WERI-Rb-1 (cell line): ENCODE results near the gene PFDN2.
A peak's percentile ranks its signal among the peaks of the same experiment; 100 is the strongest.
"Not testable (repeated sequence)": the region's sequence is repeated elsewhere in the genome, so short reads cannot be mapped to it uniquely, and the experiment has no call there.

ENCODE experiments used
- DNase-seq: peaks from one replicate; pipeline ENCODE4 v3.0.0-alpha.2; 2020
- H3K27ac ChIP-seq: fragments of 250-450 bp; sonication (Bioruptor Pico); 2 replicates; pipeline ENCODE4 v1.5.1; 2020; ENCODE audit warnings: mild to moderate bottlenecking, moderate library complexity
- H3K27me3 ChIP-seq: fragments of 250-450 bp; sonication (Bioruptor Pico); 2 replicates; pipeline ENCODE4 v1.5.1; 2021; ENCODE audit warnings: mild to moderate bottlenecking, low read depth, moderate library complexity; ENCODE audit not compliant: insufficient read depth, severe bottlenecking
- H3K36me3 ChIP-seq: fragments of 250-450 bp; sonication (Bioruptor Pico); 2 replicates; pipeline ENCODE4 v1.5.1; 2020; ENCODE audit warnings: mild to moderate bottlenecking, moderate library complexity
- H3K4me3 ChIP-seq: 2 replicates; pipeline ENCODE4 v1.5.1; 2011; ENCODE audit warnings: low read depth, mild to moderate bottlenecking, control low read depth, low read length
- H3K9me3 ChIP-seq: fragments of 250-450 bp; sonication (Bioruptor Pico); 2 replicates; pipeline ENCODE4 v1.5.1; 2021; ENCODE audit warnings: mild to moderate bottlenecking, moderate library complexity; ENCODE audit not compliant: severe bottlenecking
- CTCF ChIP-seq: IDR thresholded peaks from 2 replicates; pipeline ENCODE4 v1.5.1; 2011; ENCODE audit warnings: low read depth, mild to moderate bottlenecking, control low read depth, inconsistent platforms, low read length

Gene PFDN2

GRCh38 chr1:161122967-161123366 lies 5.1 kb upstream of the PFDN2 start:
- H3K36me3 ChIP-seq: peaks cover 90% of the 10 kb centered on the region

GRCh38 chr1:161121834-161122233 lies 4.0 kb upstream of the PFDN2 start:
- no peak for DNase-seq
- Histone ChIP-seq H3K9me3 (no peaks in the 10 kb centered on the region), H3K4me3 (no peak overlapping the region), H3K36me3 (peaks cover 83% of the 10 kb centered on the region), H3K27ac (no peak overlapping the region), H3K27me3 (no peaks in the 10 kb centered on the region)
- TF ChIP-seq CTCF: no peak

More at GRCh38 chr1:161122967-161123366, 5.1 kb upstream of the PFDN2 start:
- H3K4me3 ChIP-seq: no peak overlapping the region
- TF ChIP-seq CTCF: no peak
- H3K27ac ChIP-seq: no peak overlapping the region
- no peaks in the 10 kb centered on the region for H3K9me3 ChIP-seq
- no peak for DNase-seq
- no peaks in the 10 kb centered on the region for H3K27me3 ChIP-seq

- TF ChIP-seq CTCF: no peak
- no peak overlapping the region for H3K4me3 ChIP-seq
- H3K9me3 ChIP-seq: no peaks in the 10 kb centered on the region
- no peaks in the 10 kb centered on the region for H3K27me3 ChIP-seq
- peaks cover 82% of the 10 kb centered on the region for H3K36me3 ChIP-seq
- no peak for DNase-seq
- H3K27ac ChIP-seq: no peak overlapping the region
Observed at GRCh38 chr1:161121042-161121650, 3.3 kb upstream of the PFDN2 start.

- H3K27ac ChIP-seq: peak overlapping the region; percentile 84; the same call in 1 of the 2 replicates
- H3K4me3 ChIP-seq: no peak overlapping the region; the same call in 1 of the 2 replicates
- TF ChIP-seq CTCF: peak; percentile 51
- peak; percentile 41 for DNase-seq
- peaks cover 77% of the 10 kb centered on the region for H3K36me3 ChIP-seq
- no peaks in the 10 kb centered on the region for H3K27me3 ChIP-seq
- no peaks in the 10 kb centered on the region for H3K9me3 ChIP-seq
Observed at GRCh38 chr1:161119092-161119903, 1.5 kb upstream of the PFDN2 start.

GRCh38 chr1:161115961-161116360 lies 1.9 kb downstream of the PFDN2 start:
- not testable (repeated sequence) for H3K27me3 ChIP-seq, DNase-seq, H3K27ac ChIP-seq, H3K4me3 ChIP-seq, H3K9me3 ChIP-seq
- peaks cover 49% of the 10 kb centered on the region for H3K36me3 ChIP-seq

GRCh38 chr1:161115132-161115711 lies 2.6 kb downstream of the PFDN2 start:
- H3K27me3 ChIP-seq: no peaks in the 10 kb centered on the region
- no peak overlapping the region for H3K27ac ChIP-seq
- TF ChIP-seq CTCF: no peak
- H3K9me3 ChIP-seq: no peaks in the 10 kb centered on the region
- peaks cover 42% of the 10 kb centered on the region for H3K36me3 ChIP-seq
- no peak overlapping the region for H3K4me3 ChIP-seq
- DNase-seq: no peak
